Non-pigmented ciliary epithelial cell (primary cell): ENCODE data around the gene ROR1.

Source experiments
- DNase-seq: peaks from one replicate; pipeline ENCODE4 v3.0.0-alpha.2; 2010; ENCODE audit warnings: low read depth

The ROR1 gene

GRCh38 chr1:63858153-63858552, 84.3 kb downstream of the ROR1 start:
- DNase-seq = no peak

DNA sequence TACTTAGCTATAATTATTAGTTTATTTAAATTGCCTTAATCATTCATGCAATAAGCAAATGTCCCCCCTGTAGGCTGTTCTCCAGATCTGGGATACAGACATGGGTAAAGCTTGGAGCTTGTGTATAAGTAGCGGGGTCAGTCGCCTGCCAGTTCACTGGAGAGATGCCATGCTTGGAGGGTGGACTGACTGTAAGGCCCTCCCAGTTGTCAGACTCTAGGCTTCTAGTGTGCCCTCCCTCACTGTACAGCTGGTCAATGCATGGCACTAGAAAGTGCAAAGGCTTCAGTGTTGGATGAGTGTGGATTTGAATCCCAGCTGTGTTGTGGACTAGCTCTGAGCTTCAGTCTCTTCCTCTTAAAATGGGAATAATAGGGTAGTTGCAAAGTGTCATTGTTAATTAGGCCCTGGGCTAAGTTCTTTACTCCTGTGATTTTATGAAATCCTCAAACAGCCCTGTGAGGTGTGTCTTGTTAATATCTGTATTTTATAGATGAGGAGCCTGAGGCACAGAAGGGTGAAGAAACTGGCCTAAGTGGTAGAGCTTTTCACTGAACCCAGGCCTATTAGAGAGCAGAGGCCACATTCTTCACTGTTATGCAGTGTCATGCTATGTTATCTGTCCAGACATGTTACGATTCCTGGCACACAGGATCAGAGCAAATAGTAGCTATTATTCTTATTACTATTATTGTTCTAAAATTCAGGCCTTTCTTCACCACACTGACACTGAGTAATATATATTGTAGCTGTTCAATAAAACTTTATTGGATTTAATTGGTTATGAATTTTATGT, 85.9 kb downstream of the ROR1 start:
- no peak for DNase-seq

GRCh38 chr1:63861052-63861691, 87.4 kb downstream of the ROR1 start:
- no peak for DNase-seq

- DNase-seq = no peak
Observed at GRCh38 chr1:63863145-63863544, 89.3 kb downstream of the ROR1 start.

GRCh38 chr1:63864224-63864641, 90.4 kb downstream of the ROR1 start:
- DNase-seq = no peak

- no peak for DNase-seq
Observed at GRCh38 chr1:63865561-63865960, 91.7 kb downstream of the ROR1 start.

- DNase-seq = no peak
Observed at GRCh38 chr1:63866084-63866483, 92.3 kb downstream of the ROR1 start.

DNA sequence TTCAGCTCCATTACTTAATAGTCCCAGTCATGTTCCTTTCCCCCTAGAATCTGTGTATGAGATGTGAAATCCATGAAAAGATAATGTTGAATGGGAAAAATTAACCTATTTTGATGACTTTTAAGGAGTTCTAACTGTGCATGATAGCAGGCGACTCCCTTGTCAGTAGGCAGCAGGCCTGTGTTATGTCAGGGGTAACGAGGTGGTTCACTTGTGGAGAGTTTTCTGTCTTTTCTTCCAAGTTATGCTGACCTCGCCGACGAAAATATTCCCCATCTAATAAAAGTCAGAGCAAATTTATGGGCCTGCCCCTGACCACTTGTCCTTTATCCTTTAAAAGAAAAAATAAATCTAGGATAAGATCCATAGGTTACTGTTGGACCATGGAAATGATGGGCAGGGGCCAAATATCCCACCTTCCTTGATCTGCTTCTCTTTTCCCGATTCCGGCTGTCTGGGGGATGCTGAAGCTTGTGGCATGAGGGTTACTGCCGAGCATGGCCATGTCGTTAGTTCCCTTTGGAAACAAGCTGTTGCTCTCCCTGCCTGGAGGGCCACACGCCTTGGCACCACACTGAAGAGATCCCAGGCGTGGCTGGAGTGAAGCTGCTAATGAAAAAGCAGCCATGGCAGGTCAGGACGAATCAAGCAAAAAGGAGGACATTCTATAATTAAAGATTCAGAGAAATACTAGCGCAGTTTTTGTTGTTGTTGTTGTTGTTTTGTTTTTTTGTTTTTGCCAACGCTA, 93.8 kb downstream of the ROR1 start:
- DNase-seq = no peak

DNA sequence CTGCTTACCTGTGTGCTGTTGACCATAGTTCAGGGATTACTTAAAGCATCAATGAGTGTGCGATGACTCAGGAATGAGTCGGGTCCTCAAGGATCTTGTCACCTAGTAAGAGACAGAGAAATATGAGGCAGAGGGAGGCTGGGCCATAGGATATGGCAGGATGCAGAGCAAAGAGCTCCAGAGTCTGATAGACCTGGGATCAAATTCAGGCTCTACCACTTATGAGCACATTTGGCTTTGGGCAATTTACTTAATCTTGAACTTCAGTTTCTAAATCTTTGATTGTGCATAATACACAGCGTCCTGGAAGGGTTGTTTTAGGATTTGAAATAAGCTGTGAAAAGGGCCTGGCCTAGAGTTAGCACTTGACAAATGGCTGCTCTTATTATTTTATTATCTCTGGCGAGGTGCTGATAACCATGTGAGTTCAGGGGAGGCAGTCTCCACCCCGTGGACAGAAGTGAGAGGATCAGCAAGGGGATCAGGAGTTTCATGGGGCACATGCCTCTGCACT, 94.5 kb downstream of the ROR1 start:
- no peak for DNase-seq

- no peak for DNase-seq
Observed at GRCh38 chr1:63870152-63870551, 96.3 kb downstream of the ROR1 start.

DNA sequence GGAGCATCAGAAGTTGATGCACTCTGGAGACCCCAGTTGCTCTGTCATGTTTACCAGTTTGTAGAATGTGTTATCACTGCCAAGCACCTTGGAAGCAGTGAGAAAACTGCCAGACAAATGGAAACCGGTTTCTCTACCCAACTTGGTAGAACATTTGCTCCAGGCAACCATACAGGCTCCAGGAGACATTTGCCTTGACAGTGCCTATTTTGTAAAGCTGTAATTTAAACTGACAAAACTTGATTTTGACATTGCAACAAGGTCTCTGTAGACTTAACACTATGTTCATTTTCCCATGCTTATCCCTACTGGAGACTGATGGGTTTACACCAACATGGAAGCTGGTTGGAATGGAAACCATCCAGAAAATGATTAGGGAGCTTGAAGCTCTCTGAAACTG, 97.6 kb downstream of the ROR1 start:
- no peak for DNase-seq

DNA sequence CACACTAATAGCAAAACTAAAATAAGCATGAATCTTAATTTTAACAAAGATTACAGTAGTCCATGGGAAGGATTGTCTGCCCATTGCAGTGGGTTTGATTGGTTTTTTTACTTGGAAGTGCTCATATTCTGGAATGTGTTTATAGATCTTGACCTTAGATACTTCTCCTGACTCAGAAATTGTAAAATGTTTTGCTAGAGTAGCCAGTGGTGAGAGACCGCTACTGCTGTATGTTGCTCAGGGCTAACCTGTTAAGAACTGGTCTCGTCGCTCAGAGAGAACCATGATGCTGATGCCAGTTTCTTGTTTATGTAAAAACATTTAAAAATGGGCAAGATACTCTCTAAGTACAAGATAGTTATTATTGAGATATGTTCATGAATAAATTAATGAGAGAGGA, 99.9 kb downstream of the ROR1 start:
- DNase-seq = peak; percentile 71

DNA sequence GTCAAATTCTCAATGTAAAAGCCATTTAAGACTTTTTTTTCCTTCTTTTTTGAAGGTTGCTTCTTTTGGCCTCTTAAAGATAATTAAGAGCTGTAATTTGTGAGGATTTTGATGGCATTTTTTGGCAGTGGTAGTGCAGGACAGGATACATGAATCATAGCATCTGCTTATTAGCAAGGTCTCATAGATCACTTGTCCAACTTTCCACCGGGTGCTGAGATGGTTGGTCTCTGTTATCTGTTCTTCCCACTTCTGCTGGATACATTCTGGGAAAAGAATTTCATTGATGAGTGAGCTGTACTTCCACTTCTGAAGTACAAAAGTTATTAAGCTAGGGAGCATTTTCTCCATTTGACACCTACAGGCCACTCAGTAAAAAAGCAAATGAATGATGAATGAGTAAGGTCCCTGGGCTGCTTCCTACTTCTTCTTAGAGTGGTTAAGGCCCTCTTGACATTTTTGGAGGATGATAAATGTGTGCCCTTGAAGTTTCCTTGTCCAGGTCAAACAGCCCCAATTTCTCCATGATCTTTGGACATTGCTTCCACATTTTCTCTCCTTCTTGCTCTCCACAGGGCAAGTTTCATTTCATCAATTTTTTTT, 100.6 kb downstream of the ROR1 start:
- no peak for DNase-seq

DNA sequence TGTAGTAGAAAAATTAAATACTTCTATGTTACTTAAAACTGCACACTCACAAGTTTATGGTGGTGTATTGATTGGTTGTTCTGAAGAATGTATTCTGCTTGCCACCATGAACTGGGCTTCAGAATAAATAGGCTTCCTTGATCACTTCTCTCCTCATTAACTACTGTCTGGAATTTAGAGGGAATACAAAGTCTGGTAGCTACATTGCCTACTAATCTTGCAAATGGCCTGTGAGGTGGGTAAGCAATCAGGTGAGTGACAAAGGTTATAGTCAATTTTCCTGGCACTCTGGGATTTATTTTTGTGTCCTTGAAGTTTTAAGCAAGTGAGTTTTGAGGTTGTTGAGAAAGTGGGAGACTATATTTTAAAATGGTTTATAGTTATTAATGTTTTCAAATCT, 101.8 kb downstream of the ROR1 start:
- DNase-seq = no peak

GRCh38 chr1:63877021-63877767, 103.4 kb downstream of the ROR1 start:
- no peak for DNase-seq

DNA sequence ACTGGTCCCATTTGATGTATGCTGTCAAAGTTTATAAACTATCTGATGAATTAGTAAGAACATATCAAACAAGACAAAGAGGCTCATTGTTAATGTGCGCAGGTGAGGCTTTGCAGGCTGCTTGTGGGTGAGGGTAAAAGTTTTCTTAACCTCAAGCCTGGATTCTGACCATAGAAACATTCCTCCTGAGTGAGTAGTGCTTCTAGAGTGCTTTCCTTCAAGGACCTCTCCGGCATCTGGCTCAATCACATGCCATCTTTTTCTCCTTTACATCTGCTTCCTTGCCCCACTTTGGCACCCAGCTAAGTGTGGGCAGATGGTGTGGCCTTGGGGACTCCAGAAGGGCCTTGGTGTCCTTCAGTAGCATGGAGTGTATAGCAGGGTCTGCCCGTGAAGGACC, 104.0 kb downstream of the ROR1 start:
- peak; percentile 76 for DNase-seq

DNA sequence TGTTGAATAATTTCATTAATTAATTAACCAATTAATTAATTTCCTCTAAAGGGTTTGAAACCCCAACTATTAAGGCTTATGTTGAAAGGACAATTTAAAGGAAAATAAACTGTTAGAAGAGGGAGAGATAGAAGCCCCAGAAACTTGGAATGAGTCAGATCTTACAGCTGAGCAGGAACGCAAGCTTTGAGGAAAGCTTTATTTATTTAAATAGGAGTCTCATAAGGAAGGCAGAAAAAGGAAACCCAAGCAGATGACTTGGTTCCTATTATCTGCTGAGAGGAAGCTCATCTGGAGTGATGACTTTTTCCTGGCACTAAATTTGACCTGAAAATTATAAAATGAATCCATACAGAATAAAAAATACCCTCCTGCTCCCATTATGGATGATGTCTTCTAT, 105.1 kb downstream of the ROR1 start:
- DNase-seq = no peak

GRCh38 chr1:63880958-63881576, 107.2 kb downstream of the ROR1 start:
- DNase-seq = no peak

- DNase-seq = no peak
Observed at GRCh38 chr1:63882048-63882704, 108.4 kb downstream of the ROR1 start.

- no peak for DNase-seq
Observed at GRCh38 chr1:63883494-63884235, 109.8 kb downstream of the ROR1 start.
